Measurements from ENCODE around the gene SLC16A4.
"Not testable (repeated sequence)": the region's sequence is repeated elsewhere in the genome, so short reads cannot be mapped to it uniquely, and the experiment has no call there.

Gene SLC16A4

GRCh38 chr1:110409316-110409715 lies 18.5 kb upstream of the SLC16A4 start:
- DNase-seq (ENCODE audit: low spot score) (no peak), FAIRE-seq (no peak)

- FAIRE-seq (no peak), DNase-seq (ENCODE audit: low spot score) (no peak)
Measured at GRCh38 chr1:110408488-110408887, 17.7 kb upstream of the SLC16A4 start.

DNA sequence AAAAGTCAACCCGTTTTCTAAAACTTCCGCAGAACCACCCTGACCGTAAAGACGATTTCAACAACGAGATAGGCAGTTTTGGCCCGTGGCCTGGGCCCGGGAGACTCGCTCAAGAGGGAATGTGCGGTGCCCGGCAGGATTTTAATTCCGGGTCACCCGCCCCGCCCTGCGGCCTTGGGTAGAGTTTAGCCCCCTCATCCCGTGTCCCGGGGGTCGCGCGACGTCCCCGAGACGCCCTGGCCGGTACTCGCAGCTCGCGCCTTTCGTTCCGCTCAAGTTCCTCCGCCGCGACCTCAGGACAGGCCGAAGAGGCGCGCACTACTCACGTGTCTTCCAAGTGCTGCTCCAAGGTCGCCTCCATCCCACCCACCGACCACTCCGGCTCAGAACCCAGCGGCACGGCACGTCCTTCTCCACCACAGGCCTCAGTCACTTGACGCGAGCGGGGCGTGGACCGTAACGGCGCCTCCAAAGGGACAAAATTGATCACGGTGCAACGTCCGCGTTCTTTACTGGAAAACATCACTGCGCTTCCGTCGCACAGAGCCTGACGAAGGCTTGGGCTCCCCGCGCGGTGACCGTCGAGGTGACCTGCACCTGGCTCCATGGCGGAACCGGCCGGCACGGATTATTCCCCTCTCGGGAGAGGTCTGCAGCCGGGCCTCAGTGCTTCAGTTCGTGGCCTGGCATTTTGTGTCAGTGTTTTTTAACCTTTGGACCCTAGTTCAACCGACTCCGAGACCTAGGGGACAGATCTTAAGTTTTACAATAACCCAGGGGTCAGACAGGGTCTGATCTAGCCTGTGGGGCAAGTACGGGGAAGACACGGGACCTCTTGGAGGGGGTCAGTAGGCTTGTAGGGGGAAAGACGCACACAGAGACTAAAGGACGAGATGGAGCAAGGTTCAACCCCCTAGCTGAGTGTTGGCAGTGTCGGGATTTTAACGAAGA lies 16.7 kb upstream of the SLC16A4 start, which contains the start of gene LAMTOR5:
Gene LAMTOR5 (minus strand): TSS at position 435 of the 951 bp plus-strand sequence. CDS start 74 bp downstream, at position 361.
- FAIRE-seq (peak; percentile 98), DNase-seq (ENCODE audit: low spot score) (peak; percentile 94)

DNA sequence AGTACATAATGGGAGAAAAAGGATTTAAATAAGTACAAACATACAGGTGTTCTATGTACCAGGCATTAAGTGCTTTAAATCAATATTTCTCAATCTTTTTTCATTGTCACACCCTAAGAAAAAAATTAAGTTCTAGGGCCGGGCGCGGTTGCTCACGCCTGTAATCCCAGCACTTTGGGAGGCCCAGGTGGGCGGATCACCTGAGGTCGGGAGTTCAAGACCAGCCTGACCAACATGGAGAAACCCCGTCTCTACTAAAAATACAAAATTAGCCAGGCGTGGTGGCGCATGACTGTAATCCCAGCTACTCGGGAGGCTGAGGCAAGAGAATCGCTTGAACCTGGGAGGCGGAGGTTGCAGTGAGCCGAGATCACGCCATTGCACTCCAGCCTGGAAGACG lies 15.6 kb upstream of the SLC16A4 start:
- not testable (repeated sequence) for DNase-seq (ENCODE audit: low spot score); FAIRE-seq

DNA sequence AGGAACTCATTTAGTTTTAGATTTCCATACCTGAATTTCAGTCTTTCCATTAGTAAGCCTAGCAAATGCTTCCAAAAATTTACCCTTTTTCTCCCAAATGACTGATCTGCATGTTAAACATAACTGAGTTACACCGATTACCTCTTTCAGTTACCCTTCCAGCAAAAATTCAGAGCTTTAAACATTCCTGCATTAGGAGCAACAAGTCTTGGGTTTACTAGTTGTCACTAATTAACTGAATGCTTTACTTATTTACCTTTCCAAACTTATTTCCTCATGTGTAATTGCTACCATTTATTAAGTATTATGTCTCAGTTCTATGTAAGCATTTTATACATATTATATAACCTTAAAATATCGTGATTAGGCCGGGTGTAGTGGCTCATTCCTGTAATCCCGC lies 13.6 kb upstream of the SLC16A4 start:
- no peak for FAIRE-seq

DNA sequence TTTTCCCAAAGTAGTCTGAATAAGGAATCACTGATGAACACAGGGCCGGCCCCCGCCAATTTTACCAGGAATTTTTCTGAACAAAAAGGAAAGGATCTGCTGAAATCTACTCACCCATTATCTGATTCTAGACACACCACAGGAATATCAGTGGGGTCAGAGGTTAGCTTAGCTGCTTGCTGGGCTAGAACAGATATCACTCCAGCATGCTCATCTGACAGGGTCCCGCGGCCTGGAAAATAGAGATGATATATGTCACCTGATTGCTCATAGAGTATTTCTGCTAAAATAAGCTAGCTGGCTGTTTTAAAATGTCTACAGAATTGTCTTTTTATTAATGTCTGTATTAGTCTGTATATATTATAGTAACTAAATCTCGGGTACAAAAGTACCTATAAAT lies 13.0 kb upstream of the SLC16A4 start:
- DNase-seq (ENCODE audit: low spot score) (no peak), FAIRE-seq (no peak)

More for the DNA sequence above, 13.6 kb upstream of the SLC16A4 start:
- no peak for DNase-seq (ENCODE audit: low spot score)

GRCh38 chr1:110396259-110396958 lies 5.6 kb upstream of the SLC16A4 start:
- not testable (repeated sequence) for FAIRE-seq; DNase-seq (ENCODE audit: low spot score)

- FAIRE-seq, result no peak
- no peak for DNase-seq (ENCODE audit: low spot score)
Measured at GRCh38 chr1:110394493-110394820, 3.6 kb upstream of the SLC16A4 start.

DNA sequence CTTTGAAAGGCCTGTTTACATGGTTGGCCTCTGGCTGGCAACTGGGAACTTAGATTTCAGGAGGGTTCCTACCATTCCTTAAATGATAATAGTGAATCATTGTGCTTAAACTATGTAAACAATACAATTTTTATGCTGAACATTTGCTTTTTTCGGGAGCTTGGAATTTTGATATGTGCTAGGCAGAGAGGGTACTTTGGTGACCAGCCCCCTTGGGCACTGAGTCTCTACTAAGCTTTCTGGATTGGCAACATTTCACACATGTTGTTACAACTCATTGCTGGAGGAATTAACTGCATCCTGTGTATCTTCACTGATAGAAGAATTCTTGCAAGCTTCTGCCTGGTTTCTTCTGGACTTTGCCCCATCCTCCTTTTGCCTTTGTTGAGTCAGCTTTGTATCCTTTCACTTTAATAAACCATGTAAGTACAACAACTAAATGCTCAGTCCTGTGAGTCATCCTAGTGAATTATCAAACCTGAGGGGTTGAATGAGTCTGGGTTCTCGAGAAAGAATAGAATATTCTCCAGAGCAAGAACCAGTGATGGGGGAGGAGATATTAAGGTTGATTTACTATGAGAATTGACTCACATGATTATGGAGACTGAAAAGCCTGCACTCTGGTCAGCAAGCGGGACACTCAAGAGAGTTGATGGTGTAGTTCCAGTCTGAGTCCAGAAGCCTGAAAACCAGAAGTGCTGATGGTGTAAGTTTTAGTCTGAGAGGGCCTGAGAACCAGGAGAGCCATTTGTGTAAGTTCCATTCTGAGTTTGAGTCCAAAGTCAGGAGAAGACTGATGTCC lies 3.1 kb upstream of the SLC16A4 start:
- FAIRE-seq (no peak), DNase-seq (ENCODE audit: low spot score) (no peak)

DNA sequence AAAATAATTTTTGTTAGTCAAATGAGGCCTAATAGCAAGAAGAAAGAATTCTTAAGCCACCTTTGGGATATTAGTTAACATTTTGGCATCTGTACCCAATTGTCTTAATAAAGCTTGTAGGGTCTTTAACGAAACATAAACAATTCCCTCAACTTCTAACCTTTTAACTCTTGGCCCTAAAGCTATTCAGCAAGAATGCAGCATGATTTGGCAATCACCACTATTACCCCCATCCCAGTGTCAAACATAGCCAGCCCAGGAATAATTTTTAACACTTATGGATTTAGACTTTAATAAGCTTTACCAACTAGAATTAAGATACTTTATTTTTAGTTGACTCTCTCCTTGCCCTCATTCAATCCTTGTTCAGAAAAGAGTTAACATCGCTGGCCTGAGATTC lies 2.5 kb upstream of the SLC16A4 start:
- FAIRE-seq (no peak), DNase-seq (ENCODE audit: low spot score) (no peak)

DNA sequence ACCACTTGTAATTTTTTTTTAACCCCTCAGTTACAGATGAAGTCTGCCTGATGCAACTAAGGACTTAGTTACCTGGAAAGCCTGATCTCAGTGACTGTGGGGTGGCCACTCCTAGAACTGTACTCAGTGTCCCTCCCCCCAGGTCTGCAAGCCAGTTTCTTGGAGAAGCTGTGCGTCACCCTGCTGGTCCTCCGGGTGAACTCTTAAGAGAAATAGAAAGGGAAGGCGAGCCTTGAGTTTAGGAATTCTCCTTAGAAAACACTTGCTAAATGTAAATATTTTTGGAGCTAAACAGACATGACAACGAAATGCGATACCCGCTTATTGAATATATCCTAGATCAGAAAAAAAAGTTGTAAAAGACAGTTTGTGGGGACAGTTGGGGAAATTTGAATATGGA lies 730 bp downstream of the SLC16A4 start:
- DNase-seq (ENCODE audit: low spot score) (no peak), FAIRE-seq (no peak)

- FAIRE-seq (no peak), DNase-seq (ENCODE audit: low spot score) (no peak)
Measured at GRCh38 chr1:110387048-110387754, 3.6 kb downstream of the SLC16A4 start.

DNA sequence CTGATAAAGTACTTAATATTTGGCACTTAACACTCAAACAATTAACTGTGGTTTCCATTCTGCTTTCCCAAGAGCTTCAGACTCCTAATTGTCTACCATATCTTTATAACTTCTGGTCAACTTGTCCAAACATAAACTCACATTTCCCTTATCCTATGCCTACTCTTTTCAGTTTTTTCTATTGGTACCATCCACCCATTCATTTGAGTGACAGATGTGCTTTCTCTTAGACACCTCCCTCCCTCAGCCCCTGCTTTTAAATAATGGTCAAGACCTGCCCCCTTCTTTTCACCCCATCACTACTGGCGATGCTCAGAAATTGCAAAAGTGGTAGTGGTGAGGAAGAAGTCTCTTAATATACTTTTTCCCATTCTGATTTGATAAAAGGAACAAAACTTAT lies 5.5 kb downstream of the SLC16A4 start:
- DNase-seq (ENCODE audit: low spot score), result no peak
- FAIRE-seq, result no peak

DNA sequence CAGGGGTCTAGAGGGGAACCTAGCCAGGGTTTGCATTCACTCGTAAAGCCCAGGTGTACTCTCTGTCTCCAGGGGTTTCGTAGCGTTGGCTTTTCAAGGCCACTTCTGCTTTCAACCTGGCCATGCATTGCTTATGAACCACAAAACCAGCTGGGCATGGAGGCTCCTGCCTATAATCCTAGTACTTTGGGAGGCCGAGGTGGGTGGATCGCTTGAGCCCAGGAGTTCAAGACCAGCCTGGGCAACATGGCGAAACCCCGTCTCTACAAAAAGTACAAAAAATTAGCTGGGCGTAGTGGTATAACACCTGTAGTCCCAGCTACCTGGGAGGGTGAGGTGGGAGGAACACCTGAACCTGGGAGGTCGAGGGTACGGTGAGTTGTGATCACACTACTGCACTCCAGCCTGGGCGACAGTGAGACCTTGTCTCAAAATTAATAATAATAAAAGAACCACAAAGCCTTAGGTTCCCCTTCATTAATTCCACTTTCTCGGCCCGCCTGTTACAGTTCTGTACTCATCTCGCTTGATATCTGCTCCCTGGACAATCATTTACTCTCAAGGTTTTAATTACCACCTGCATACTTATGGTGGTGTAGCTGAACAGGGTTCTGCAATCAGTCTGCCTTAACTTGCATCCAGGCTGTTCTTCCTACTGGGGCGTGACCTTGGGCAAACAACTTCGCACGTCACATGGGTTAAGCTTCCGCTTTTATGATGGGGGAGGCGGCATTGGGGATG lies 6.1 kb downstream of the SLC16A4 start:
- DNase-seq (ENCODE audit: low spot score) (no peak), FAIRE-seq (no peak)

GRCh38 chr1:110383251-110383990 lies 7.4 kb downstream of the SLC16A4 start:
- no peak for DNase-seq (ENCODE audit: low spot score)
- FAIRE-seq, result no peak

- no peak for DNase-seq (ENCODE audit: low spot score)
- no peak for FAIRE-seq
Measured at GRCh38 chr1:110380672-110381283, 10.0 kb downstream of the SLC16A4 start.

- DNase-seq (ENCODE audit: low spot score) (no peak), FAIRE-seq (no peak)
Measured at GRCh38 chr1:110375490-110375889, 15.3 kb downstream of the SLC16A4 start.

DNA sequence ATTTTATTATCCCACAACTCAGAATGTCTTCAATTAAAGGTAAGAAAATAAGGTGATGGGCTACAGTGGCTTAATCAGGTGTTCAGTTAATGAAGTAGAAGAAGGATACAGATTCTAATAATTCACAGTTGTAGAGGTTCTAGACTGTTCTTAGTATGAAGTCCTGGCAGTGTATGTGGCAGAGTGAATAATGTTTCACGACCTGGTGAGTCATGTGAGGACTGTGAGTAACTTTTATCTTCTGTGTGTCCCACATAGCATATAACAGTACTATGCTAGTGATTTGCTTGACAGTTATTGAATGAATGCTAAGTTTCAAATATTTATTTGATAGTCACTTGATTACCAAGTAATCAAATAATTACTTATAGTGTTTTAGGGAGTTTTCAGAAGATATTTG lies 20.0 kb downstream of the SLC16A4 start:
- DNase-seq (ENCODE audit: low spot score), result no peak
- FAIRE-seq, result no peak

DNA sequence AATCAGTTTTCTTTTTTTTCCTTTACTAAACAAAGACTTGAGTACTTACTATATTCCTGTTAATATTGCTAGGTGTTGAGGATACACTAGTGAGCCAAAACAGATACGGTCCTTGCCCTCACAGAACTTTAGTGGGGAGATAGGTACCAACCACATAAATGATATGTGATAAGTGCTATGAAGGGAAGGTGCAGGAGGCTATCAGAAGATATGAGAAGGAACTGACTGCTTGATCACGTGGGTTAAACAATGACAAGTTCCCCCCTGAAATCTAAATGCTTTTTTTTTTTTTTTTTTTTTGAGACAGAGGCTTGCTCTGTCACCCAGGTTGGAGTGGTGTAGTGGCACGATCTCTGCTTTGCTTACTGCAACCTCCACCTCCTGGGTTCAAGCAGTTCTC lies 26.6 kb downstream of the SLC16A4 start:
- FAIRE-seq (no peak), DNase-seq (ENCODE audit: low spot score) (no peak)

Measured in urothelium cell line (cell line).